ENCODE measurements around the gene ATG12. TPM values are rescaled to one million over a fixed set of nuclear protein-coding genes. Genes with fewer than 3 reads are reported as not detected.
"Not testable (repeated sequence)": the region's sequence is repeated elsewhere in the genome, so short reads cannot be mapped to it uniquely, and the experiment has no call there.

ATG12 gene
- polyA plus RNA-seq, 1 donor (not counting 4 experiments of a cell fraction or from before 2014, with no cell fraction given): 90.7 TPM

GRCh38 chr5:115884704-115885103 is 43.3 kb upstream of the ATG12 start:
- dilution Hi-C loops (cut with MboI; ENCODE audit: extremely low pct_ligation_motif_present, low sequenced_read_pairs): no loop called here
- H3K4me1 ChIP-seq (ENCODE audit: control insufficient read depth, extremely low read depth, insufficient read depth, low read length): no peaks in the 10 kb centered on the region

GRCh38 chr5:115882434-115882833 is 41.1 kb upstream of the ATG12 start:
- H3K36me3 ChIP-seq (ENCODE audit: control insufficient read depth in 2 of 2, extremely low read depth in 1 of 2, insufficient read depth in 2 of 2, low read length in 2 of 2); H3K4me1 ChIP-seq (ENCODE audit: control insufficient read depth, extremely low read depth, insufficient read depth, low read length); H3K9me3 ChIP-seq (ENCODE audit: control insufficient read depth, low read depth, low read length); FAIRE-seq; H2AFZ ChIP-seq (ENCODE audit: control insufficient read depth, low read length); H4K20me1 ChIP-seq (ENCODE audit: control insufficient read depth, extremely low read depth, insufficient read depth, low read length); DNase-seq (ENCODE audit: low read depth, low spot score); dilution Hi-C loops (cut with MboI; ENCODE audit: extremely low pct_ligation_motif_present, low sequenced_read_pairs); H3K9me1 ChIP-seq (ENCODE audit: control insufficient read depth, extremely low read depth, insufficient read depth, low read length); H3K4me2 ChIP-seq (ENCODE audit: control insufficient read depth, extremely low read depth, insufficient read depth, low read depth, low read length); H3K9ac ChIP-seq (ENCODE audit: control insufficient read depth, extremely low read depth, insufficient read depth, low read length); H3K4me3 ChIP-seq (ENCODE audit: control insufficient read depth in 2 of 3, extremely low read depth in 1 of 3, insufficient read depth in 2 of 3, low read depth in 1 of 3, low read length in 3 of 3); H3K27me3 ChIP-seq (ENCODE audit: control insufficient read depth, extremely low read depth, insufficient read depth, low read length); H3K27ac ChIP-seq (ENCODE audit: control insufficient read depth, insufficient read depth, low read length): not testable (repeated sequence)
- H3K79me2 ChIP-seq (ENCODE audit: control insufficient read depth, insufficient read depth, low read length): peaks cover 32% of the 10 kb centered on the region

More at GRCh38 chr5:115884704-115885103, 43.3 kb upstream of the ATG12 start:
- Histone ChIP-seq H3K79me2 (ENCODE audit: control insufficient read depth, insufficient read depth, low read length) (peaks cover 23% of the 10 kb centered on the region), H3K9me3 (ENCODE audit: control insufficient read depth, low read depth, low read length) (no peaks in the 10 kb centered on the region), H3K36me3 (ENCODE audit: control insufficient read depth in 2 of 2, extremely low read depth in 1 of 2, insufficient read depth in 2 of 2, low read length in 2 of 2) (peaks cover 2 to 7% of the 10 kb centered on the region in 2 experiments), H2AFZ (ENCODE audit: control insufficient read depth, low read length) (no peak overlapping the region), H3K9ac (ENCODE audit: control insufficient read depth, extremely low read depth, insufficient read depth, low read length) (no peak overlapping the region), H4K20me1 (ENCODE audit: control insufficient read depth, extremely low read depth, insufficient read depth, low read length) (no peaks in the 10 kb centered on the region), H3K4me2 (ENCODE audit: control insufficient read depth, extremely low read depth, insufficient read depth, low read depth, low read length) (no peak overlapping the region), H3K9me1 (ENCODE audit: control insufficient read depth, extremely low read depth, insufficient read depth, low read length) (no peaks in the 10 kb centered on the region), H3K27me3 (ENCODE audit: control insufficient read depth, extremely low read depth, insufficient read depth, low read length) (no peaks in the 10 kb centered on the region), H3K4me3 (ENCODE audit: control insufficient read depth in 2 of 3, extremely low read depth in 1 of 3, insufficient read depth in 2 of 3, low read depth in 1 of 3, low read length in 3 of 3) (no peak overlapping the region), H3K27ac (ENCODE audit: control insufficient read depth, insufficient read depth, low read length) (no peak overlapping the region)
- DNase-seq (ENCODE audit: low read depth, low spot score) (no peak), FAIRE-seq (no peak)
- TF ChIP-seq EZH2 (IDR thresholded peaks at IDR 0.05; ENCODE audit: low read length): no peak

- H4K20me1 ChIP-seq (ENCODE audit: control insufficient read depth, extremely low read depth, insufficient read depth, low read length); H3K36me3 ChIP-seq (ENCODE audit: control insufficient read depth in 2 of 2, extremely low read depth in 1 of 2, insufficient read depth in 2 of 2, low read length in 2 of 2); H3K4me2 ChIP-seq (ENCODE audit: control insufficient read depth, extremely low read depth, insufficient read depth, low read depth, low read length); dilution Hi-C loops (cut with MboI; ENCODE audit: extremely low pct_ligation_motif_present, low sequenced_read_pairs); H3K27me3 ChIP-seq (ENCODE audit: control insufficient read depth, extremely low read depth, insufficient read depth, low read length); H2AFZ ChIP-seq (ENCODE audit: control insufficient read depth, low read length); H3K4me3 ChIP-seq (ENCODE audit: control insufficient read depth in 2 of 3, extremely low read depth in 1 of 3, insufficient read depth in 2 of 3, low read depth in 1 of 3, low read length in 3 of 3); H3K9ac ChIP-seq (ENCODE audit: control insufficient read depth, extremely low read depth, insufficient read depth, low read length); FAIRE-seq; H3K9me3 ChIP-seq (ENCODE audit: control insufficient read depth, low read depth, low read length); H3K27ac ChIP-seq (ENCODE audit: control insufficient read depth, insufficient read depth, low read length); H3K9me1 ChIP-seq (ENCODE audit: control insufficient read depth, extremely low read depth, insufficient read depth, low read length); DNase-seq (ENCODE audit: low read depth, low spot score); H3K4me1 ChIP-seq (ENCODE audit: control insufficient read depth, extremely low read depth, insufficient read depth, low read length): not testable (repeated sequence)
- peaks cover 45% of the 10 kb centered on the region for H3K79me2 ChIP-seq (ENCODE audit: control insufficient read depth, insufficient read depth, low read length)
Observed at GRCh38 chr5:115877342-115877741, 36.0 kb upstream of the ATG12 start.

Data from keratinocyte (primary cell).